Measurements from ENCODE around the gene PDGFRB.

Gene PDGFRB

GRCh38 chr5:150077060-150077459 is 78.6 kb downstream of the PDGFRB start:
- Histone ChIP-seq H3K4me1 (ENCODE audit: control insufficient read depth in 1 of 2, insufficient read depth in 2 of 2, low read length in 2 of 2) (no peaks in the 10 kb centered on the region), H3K9ac (ENCODE audit: low read depth in 1 of 2, low read length in 2 of 2) (no peak overlapping the region), H3K27me3 (ENCODE audit: control insufficient read depth in 1 of 2, insufficient read depth in 2 of 2, low read length in 2 of 2) (no peaks in the 10 kb centered on the region), H3K36me3 (ENCODE audit: control insufficient read depth in 1 of 2, insufficient read depth in 2 of 2, low read length in 2 of 2) (no peaks in the 10 kb centered on the region), H3K9me3 (ENCODE audit: control insufficient read depth in 1 of 2, low read length in 2 of 2) (no peaks in the 10 kb centered on the region), H3K27ac (ENCODE audit: low read depth, low read length) (no peak overlapping the region), H3K4me3 (ENCODE audit: low read depth in 1 of 2, low read length in 2 of 2) (no peak overlapping the region)

DNA sequence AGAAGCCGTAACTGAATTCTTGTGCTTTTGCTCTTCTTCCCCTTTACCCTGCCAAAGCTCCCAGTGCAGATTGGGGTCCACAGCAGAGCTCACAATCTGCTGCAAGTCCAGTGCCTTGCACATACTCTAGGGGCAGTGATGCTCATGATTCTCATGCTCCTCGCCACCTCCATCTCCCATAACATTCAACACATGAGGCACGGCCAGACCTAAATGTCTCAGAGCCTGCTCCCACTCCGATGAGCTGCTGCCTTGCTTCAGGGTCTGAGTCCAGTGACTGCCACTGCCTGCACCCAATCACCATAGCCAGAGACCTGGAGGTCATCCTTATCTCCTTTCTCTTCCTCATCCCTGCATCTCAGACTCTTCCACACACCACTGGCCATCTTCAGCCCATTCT is 79.8 kb downstream of the PDGFRB start:
- no peaks in the 10 kb centered on the region for H3K36me3 ChIP-seq (ENCODE audit: control insufficient read depth in 1 of 2, insufficient read depth in 2 of 2, low read length in 2 of 2)
- H3K4me1 ChIP-seq (ENCODE audit: control insufficient read depth in 1 of 2, insufficient read depth in 2 of 2, low read length in 2 of 2), result no peaks in the 10 kb centered on the region
- no peak overlapping the region for H3K27ac ChIP-seq (ENCODE audit: low read depth, low read length)
- no peak overlapping the region for H3K4me3 ChIP-seq (ENCODE audit: low read depth in 1 of 2, low read length in 2 of 2)
- H3K9ac ChIP-seq (ENCODE audit: low read depth in 1 of 2, low read length in 2 of 2), result no peak overlapping the region
- H3K9me3 ChIP-seq (ENCODE audit: control insufficient read depth in 1 of 2, low read length in 2 of 2), result no peaks in the 10 kb centered on the region
- no peaks in the 10 kb centered on the region for H3K27me3 ChIP-seq (ENCODE audit: control insufficient read depth in 1 of 2, insufficient read depth in 2 of 2, low read length in 2 of 2)

- H3K27me3 ChIP-seq (ENCODE audit: control insufficient read depth in 1 of 2, insufficient read depth in 2 of 2, low read length in 2 of 2), result no peaks in the 10 kb centered on the region
- no peak overlapping the region for H3K9ac ChIP-seq (ENCODE audit: low read depth in 1 of 2, low read length in 2 of 2)
- no peaks in the 10 kb centered on the region for H3K4me1 ChIP-seq (ENCODE audit: control insufficient read depth in 1 of 2, insufficient read depth in 2 of 2, low read length in 2 of 2)
- H3K9me3 ChIP-seq (ENCODE audit: control insufficient read depth in 1 of 2, low read length in 2 of 2), result no peaks in the 10 kb centered on the region
- no peak overlapping the region for H3K4me3 ChIP-seq (ENCODE audit: low read depth in 1 of 2, low read length in 2 of 2)
- H3K27ac ChIP-seq (ENCODE audit: low read depth, low read length), result no peak overlapping the region
- no peaks in the 10 kb centered on the region for H3K36me3 ChIP-seq (ENCODE audit: control insufficient read depth in 1 of 2, insufficient read depth in 2 of 2, low read length in 2 of 2)
These were observed 80.4 kb downstream of the PDGFRB start for GRCh38 chr5:150075233-150075632.

DNA sequence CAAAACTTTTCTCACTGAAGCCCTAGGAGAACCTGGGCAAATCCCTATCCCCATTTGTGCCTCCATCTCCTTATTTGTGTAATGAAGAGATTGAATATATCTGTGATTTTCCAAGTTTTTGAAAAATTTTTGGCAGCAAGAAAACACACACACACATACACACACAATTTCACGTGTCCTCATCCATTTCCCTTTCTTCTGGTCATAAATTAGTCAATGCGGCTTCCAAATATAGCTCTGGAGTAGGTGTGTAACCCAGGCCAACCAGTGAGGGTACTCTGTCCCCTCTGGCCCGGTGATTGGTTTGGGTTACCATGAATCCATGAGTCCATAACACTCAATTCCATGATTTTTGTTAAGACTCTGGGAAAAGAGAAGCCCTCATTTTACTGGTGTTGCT is 82.0 kb downstream of the PDGFRB start:
- Histone ChIP-seq H3K27ac (ENCODE audit: low read depth, low read length) (no peak overlapping the region), H3K36me3 (ENCODE audit: control insufficient read depth in 1 of 2, insufficient read depth in 2 of 2, low read length in 2 of 2) (no peaks in the 10 kb centered on the region), H3K4me1 (ENCODE audit: control insufficient read depth in 1 of 2, insufficient read depth in 2 of 2, low read length in 2 of 2) (peaks cover 0 to 2% of the 10 kb centered on the region in 2 donors), H3K9me3 (ENCODE audit: control insufficient read depth in 1 of 2, low read length in 2 of 2) (no peaks in the 10 kb centered on the region), H3K9ac (ENCODE audit: low read depth in 1 of 2, low read length in 2 of 2) (no peak overlapping the region), H3K27me3 (ENCODE audit: control insufficient read depth in 1 of 2, insufficient read depth in 2 of 2, low read length in 2 of 2) (no peaks in the 10 kb centered on the region), H3K4me3 (ENCODE audit: low read depth in 1 of 2, low read length in 2 of 2) (no peak overlapping the region)

- H3K4me1 ChIP-seq (ENCODE audit: control insufficient read depth in 1 of 2, insufficient read depth in 2 of 2, low read length in 2 of 2), result peaks cover 0 to 5% of the 10 kb centered on the region in 2 donors
- H3K4me3 ChIP-seq (ENCODE audit: low read depth in 1 of 2, low read length in 2 of 2), result no peak overlapping the region
- H3K9me3 ChIP-seq (ENCODE audit: control insufficient read depth in 1 of 2, low read length in 2 of 2), result no peaks in the 10 kb centered on the region
- no peaks in the 10 kb centered on the region for H3K36me3 ChIP-seq (ENCODE audit: control insufficient read depth in 1 of 2, insufficient read depth in 2 of 2, low read length in 2 of 2)
- no peaks in the 10 kb centered on the region for H3K27me3 ChIP-seq (ENCODE audit: control insufficient read depth in 1 of 2, insufficient read depth in 2 of 2, low read length in 2 of 2)
- H3K9ac ChIP-seq (ENCODE audit: low read depth in 1 of 2, low read length in 2 of 2), result no peak overlapping the region
- H3K27ac ChIP-seq (ENCODE audit: low read depth, low read length), result no peak overlapping the region
These were observed 82.5 kb downstream of the PDGFRB start for GRCh38 chr5:150073086-150073625.

DNA sequence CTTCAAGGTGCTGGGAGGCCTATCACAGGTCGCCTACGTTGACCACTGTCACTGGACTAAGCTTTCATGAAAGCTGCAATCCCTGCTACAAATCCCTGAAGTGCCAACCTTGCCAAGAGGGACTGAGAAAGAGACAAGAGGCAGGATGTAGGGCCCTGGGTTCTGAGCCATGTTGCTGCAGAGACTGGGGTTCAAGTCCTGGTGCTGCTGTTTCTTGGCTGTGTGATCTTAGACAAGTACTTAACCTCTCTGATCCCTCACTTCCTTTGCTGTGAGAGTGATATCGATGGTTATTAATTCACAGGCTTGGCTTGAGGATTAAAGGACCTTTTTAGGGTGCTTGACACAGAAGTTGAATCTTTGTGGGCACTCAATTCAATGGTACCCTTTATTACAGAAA is 84.8 kb downstream of the PDGFRB start:
- Histone ChIP-seq H3K27me3 (ENCODE audit: control insufficient read depth in 1 of 2, insufficient read depth in 2 of 2, low read length in 2 of 2) (no peaks in the 10 kb centered on the region), H3K27ac (ENCODE audit: low read depth, low read length) (no peak overlapping the region), H3K4me1 (ENCODE audit: control insufficient read depth in 1 of 2, insufficient read depth in 2 of 2, low read length in 2 of 2) (peaks cover 0 to 5% of the 10 kb centered on the region in 2 donors), H3K9me3 (ENCODE audit: control insufficient read depth in 1 of 2, low read length in 2 of 2) (no peaks in the 10 kb centered on the region), H3K9ac (ENCODE audit: low read depth in 1 of 2, low read length in 2 of 2) (no peak overlapping the region), H3K36me3 (ENCODE audit: control insufficient read depth in 1 of 2, insufficient read depth in 2 of 2, low read length in 2 of 2) (no peaks in the 10 kb centered on the region), H3K4me3 (ENCODE audit: low read depth in 1 of 2, low read length in 2 of 2) (no peak overlapping the region)

- Histone ChIP-seq H3K36me3 (ENCODE audit: control insufficient read depth in 1 of 2, insufficient read depth in 2 of 2, low read length in 2 of 2) (no peaks in the 10 kb centered on the region), H3K4me3 (ENCODE audit: low read depth in 1 of 2, low read length in 2 of 2) (no peak overlapping the region), H3K27ac (ENCODE audit: low read depth, low read length) (no peak overlapping the region), H3K9ac (ENCODE audit: low read depth in 1 of 2, low read length in 2 of 2) (no peak overlapping the region), H3K4me1 (ENCODE audit: control insufficient read depth in 1 of 2, insufficient read depth in 2 of 2, low read length in 2 of 2) (peaks cover 0 to 5% of the 10 kb centered on the region in 2 donors), H3K9me3 (ENCODE audit: control insufficient read depth in 1 of 2, low read length in 2 of 2) (no peaks in the 10 kb centered on the region), H3K27me3 (ENCODE audit: control insufficient read depth in 1 of 2, insufficient read depth in 2 of 2, low read length in 2 of 2) (no peaks in the 10 kb centered on the region)
These were observed 85.7 kb downstream of the PDGFRB start for GRCh38 chr5:150069672-150070627.

DNA sequence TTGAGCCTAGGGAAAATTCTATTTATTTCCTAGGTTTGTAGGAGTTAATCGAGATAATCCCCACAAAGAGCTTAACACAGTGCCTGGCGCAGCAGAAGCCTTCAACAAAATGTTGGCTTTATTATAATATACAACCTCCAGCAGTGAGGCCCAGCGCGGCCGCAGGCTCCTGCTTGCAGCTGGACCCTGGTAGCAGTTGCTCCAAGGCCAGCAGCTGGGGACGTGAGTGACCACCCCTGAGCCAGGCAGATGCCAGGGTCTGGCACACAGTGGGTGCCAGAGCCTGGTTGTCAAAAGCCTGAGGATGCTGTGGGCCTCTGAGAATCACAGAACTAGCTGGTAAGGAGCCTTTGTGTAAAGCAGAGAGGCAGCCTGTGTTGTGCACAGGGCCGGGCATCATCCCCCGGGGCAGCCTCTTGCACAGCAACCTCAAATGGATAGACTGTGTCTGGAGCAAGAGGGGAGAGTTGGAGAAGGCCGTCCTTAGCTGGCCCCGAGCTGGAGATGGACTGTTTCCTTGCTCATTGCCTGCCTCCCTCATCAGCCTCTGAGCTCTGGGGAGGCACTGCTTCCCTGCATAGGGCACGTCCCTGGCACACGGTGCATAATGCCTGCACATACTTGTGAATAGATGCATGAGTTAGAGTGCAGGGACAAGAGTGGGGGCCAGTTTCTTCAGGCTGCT is 86.5 kb downstream of the PDGFRB start:
- Histone ChIP-seq H3K27ac (ENCODE audit: low read depth, low read length) (no peak overlapping the region), H3K9ac (ENCODE audit: low read depth in 1 of 2, low read length in 2 of 2) (no peak overlapping the region), H3K9me3 (ENCODE audit: control insufficient read depth in 1 of 2, low read length in 2 of 2) (no peaks in the 10 kb centered on the region), H3K4me3 (ENCODE audit: low read depth in 1 of 2, low read length in 2 of 2) (no peak overlapping the region), H3K36me3 (ENCODE audit: control insufficient read depth in 1 of 2, insufficient read depth in 2 of 2, low read length in 2 of 2) (no peaks in the 10 kb centered on the region), H3K27me3 (ENCODE audit: control insufficient read depth in 1 of 2, insufficient read depth in 2 of 2, low read length in 2 of 2) (no peaks in the 10 kb centered on the region), H3K4me1 (ENCODE audit: control insufficient read depth in 1 of 2, insufficient read depth in 2 of 2, low read length in 2 of 2) (peaks cover 0 to 5% of the 10 kb centered on the region in 2 donors)

DNA sequence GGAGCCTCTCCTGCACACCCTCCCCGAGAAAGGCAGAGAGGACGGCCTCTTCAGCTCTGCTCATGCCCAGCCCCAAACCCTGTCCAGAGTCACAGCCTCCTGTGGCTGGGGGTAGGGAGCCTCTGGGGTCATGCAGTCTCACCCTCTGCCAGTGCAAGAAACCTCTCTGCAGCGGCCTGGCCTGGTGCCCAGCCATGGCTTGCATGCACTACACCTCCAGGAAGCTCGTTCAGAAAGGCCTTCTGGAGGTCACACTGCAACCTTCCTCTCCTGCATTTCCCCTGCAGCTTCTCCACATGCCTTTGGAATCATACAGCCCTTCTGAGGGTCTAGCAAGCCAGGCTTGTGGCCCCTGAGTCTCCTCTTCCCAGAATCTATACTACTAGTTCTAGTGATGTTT is 87.2 kb downstream of the PDGFRB start:
- Histone ChIP-seq H3K27ac (ENCODE audit: low read depth, low read length) (no peak overlapping the region), H3K4me3 (ENCODE audit: low read depth in 1 of 2, low read length in 2 of 2) (no peak overlapping the region), H3K9me3 (ENCODE audit: control insufficient read depth in 1 of 2, low read length in 2 of 2) (no peaks in the 10 kb centered on the region), H3K27me3 (ENCODE audit: control insufficient read depth in 1 of 2, insufficient read depth in 2 of 2, low read length in 2 of 2) (no peaks in the 10 kb centered on the region), H3K9ac (ENCODE audit: low read depth in 1 of 2, low read length in 2 of 2) (no peak overlapping the region), H3K36me3 (ENCODE audit: control insufficient read depth in 1 of 2, insufficient read depth in 2 of 2, low read length in 2 of 2) (no peaks in the 10 kb centered on the region), H3K4me1 (ENCODE audit: control insufficient read depth in 1 of 2, insufficient read depth in 2 of 2, low read length in 2 of 2) (peaks cover 0 to 9% of the 10 kb centered on the region in 2 donors)

DNA sequence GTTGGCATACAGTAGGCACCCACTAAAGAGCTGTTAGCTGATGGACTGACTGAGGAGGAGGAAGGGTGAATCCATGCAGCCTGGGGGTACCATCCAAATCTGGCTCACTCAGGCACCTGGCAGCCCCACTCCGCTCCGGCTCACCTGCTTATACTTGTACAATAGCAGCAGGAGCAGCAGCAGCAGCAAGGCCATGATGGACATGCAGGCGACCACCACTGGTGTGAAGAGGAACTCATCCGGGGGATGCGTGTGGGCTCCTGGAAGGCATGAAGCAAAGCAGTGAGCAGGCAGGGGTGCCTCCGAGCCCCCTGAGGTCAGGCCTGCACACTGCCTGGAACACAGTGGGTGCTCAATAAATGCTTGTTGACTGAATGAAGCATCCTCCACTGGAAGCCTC is 87.6 kb downstream of the PDGFRB start:
- no peaks in the 10 kb centered on the region for H3K9me3 ChIP-seq (ENCODE audit: control insufficient read depth in 1 of 2, low read length in 2 of 2)
- peaks cover 0 to 9% of the 10 kb centered on the region in 2 donors for H3K4me1 ChIP-seq (ENCODE audit: control insufficient read depth in 1 of 2, insufficient read depth in 2 of 2, low read length in 2 of 2)
- H3K27me3 ChIP-seq (ENCODE audit: control insufficient read depth in 1 of 2, insufficient read depth in 2 of 2, low read length in 2 of 2), result no peaks in the 10 kb centered on the region
- H3K27ac ChIP-seq (ENCODE audit: low read depth, low read length), result no peak overlapping the region
- H3K4me3 ChIP-seq (ENCODE audit: low read depth in 1 of 2, low read length in 2 of 2), result no peak overlapping the region
- H3K9ac ChIP-seq (ENCODE audit: low read depth in 1 of 2, low read length in 2 of 2), result no peak overlapping the region
- no peaks in the 10 kb centered on the region for H3K36me3 ChIP-seq (ENCODE audit: control insufficient read depth in 1 of 2, insufficient read depth in 2 of 2, low read length in 2 of 2)
